KMS-11 (cell line): ENCODE measurements around the gene CAMTA1.

Experiments used
- H2AFZ ChIP-seq: fragments of 200-600 bp; sonication (generic); 2 replicates; pipeline ENCODE4 v1.6.1; 2016; ENCODE audit warnings: antibody characterized with exemption, mixed run types, low read depth
- H3K27ac ChIP-seq: fragments of 200-600 bp; sonication (generic); 2 replicates; pipeline ENCODE4 v1.6.1; 2016; ENCODE audit warnings: mild to moderate bottlenecking, mixed run types
- H3K27me3 ChIP-seq: fragments of 200-600 bp; sonication (generic); 2 replicates; pipeline ENCODE4 v1.6.1; 2017; ENCODE audit warnings: mild to moderate bottlenecking, low read depth, mixed run types, moderate library complexity; ENCODE audit not compliant: insufficient read depth
- H3K36me3 ChIP-seq: fragments of 200-600 bp; sonication (generic); 2 replicates; pipeline ENCODE4 v1.6.1; 2017; ENCODE audit warnings: mild to moderate bottlenecking, mixed run types; ENCODE audit not compliant: insufficient read depth
- H3K4me1 ChIP-seq: fragments of 200-600 bp; sonication (generic); 2 replicates; pipeline ENCODE4 v1.6.1; 2016; ENCODE audit warnings: mild to moderate bottlenecking, low read depth, mixed run types; ENCODE audit not compliant: poor library complexity, severe bottlenecking
- H3K4me2 ChIP-seq: fragments of 200-600 bp; sonication (generic); 2 replicates; pipeline ENCODE4 v1.7.0; 2016; ENCODE audit warnings: mild to moderate bottlenecking, mixed run types
- H3K4me3 ChIP-seq: fragments of 200-600 bp; sonication (generic); IDR thresholded peaks from 2 replicates; pipeline ENCODE4 v1.6.1; 2017; ENCODE audit warnings: low read depth, low read length, mixed read lengths; ENCODE audit not compliant: insufficient read depth
- H3K79me2 ChIP-seq: fragments of 200-600 bp; sonication (generic); 2 replicates; pipeline ENCODE4 v1.6.1; 2016; ENCODE audit warnings: low read depth, mixed run types; ENCODE audit not compliant: insufficient read depth
- H3K9ac ChIP-seq: fragments of 200-600 bp; sonication (generic); 2 replicates; pipeline ENCODE4 v1.6.1; 2016; ENCODE audit warnings: mild to moderate bottlenecking, mixed run types
- H4K20me1 ChIP-seq: fragments of 200-600 bp; sonication (generic); 2 replicates; pipeline ENCODE4 v1.6.1; 2016; ENCODE audit warnings: mild to moderate bottlenecking, mixed run types; ENCODE audit not compliant: insufficient read depth
- TF ChIP-seq, protein P1 (sequence below): fragments of 200-600 bp; sonication (generic); conservative IDR thresholded peaks from 2 replicates; pipeline ENCODE4 v1.6.1; 2017; ENCODE audit warnings: low read depth, mild to moderate bottlenecking, antibody characterized with exemption, low read length, moderate library complexity, mixed read lengths

CAMTA1 gene

DNA sequence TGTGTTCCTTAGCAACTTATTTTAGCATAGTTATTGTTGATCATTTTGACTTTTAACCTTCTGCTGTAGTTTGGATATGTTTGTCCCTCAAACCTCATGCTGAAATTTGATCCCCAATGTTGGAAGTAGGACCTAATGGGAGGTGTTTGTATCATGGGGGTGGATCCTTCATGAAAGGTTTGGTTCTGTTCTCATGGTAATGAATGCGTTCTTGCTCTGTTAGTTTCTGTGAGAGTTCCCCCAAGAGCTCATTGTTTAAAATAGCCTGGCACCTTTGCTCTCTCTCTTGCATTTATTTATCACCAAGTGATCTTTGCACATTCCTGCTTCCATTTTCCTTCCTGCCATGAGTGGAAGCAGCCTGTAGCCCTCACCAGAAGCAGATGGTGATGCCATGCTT, 613.7 kb downstream of the CAMTA1 start:
- Histone ChIP-seq H3K27ac (no peak overlapping the region), H3K79me2 (no peaks in the 10 kb centered on the region), H4K20me1 (no peaks in the 10 kb centered on the region), H3K4me3 (no peak overlapping the region), H3K9ac (no peak overlapping the region), H3K4me2 (no peak overlapping the region), H3K4me1 (peaks cover 6% of the 10 kb centered on the region), H2AFZ (no peak overlapping the region), H3K27me3 (no peaks in the 10 kb centered on the region), H3K36me3 (no peaks in the 10 kb centered on the region)
- TF ChIP-seq, protein P1, sequence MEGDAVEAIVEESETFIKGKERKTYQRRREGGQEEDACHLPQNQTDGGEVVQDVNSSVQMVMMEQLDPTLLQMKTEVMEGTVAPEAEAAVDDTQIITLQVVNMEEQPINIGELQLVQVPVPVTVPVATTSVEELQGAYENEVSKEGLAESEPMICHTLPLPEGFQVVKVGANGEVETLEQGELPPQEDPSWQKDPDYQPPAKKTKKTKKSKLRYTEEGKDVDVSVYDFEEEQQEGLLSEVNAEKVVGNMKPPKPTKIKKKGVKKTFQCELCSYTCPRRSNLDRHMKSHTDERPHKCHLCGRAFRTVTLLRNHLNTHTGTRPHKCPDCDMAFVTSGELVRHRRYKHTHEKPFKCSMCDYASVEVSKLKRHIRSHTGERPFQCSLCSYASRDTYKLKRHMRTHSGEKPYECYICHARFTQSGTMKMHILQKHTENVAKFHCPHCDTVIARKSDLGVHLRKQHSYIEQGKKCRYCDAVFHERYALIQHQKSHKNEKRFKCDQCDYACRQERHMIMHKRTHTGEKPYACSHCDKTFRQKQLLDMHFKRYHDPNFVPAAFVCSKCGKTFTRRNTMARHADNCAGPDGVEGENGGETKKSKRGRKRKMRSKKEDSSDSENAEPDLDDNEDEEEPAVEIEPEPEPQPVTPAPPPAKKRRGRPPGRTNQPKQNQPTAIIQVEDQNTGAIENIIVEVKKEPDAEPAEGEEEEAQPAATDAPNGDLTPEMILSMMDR, result no peak

DNA sequence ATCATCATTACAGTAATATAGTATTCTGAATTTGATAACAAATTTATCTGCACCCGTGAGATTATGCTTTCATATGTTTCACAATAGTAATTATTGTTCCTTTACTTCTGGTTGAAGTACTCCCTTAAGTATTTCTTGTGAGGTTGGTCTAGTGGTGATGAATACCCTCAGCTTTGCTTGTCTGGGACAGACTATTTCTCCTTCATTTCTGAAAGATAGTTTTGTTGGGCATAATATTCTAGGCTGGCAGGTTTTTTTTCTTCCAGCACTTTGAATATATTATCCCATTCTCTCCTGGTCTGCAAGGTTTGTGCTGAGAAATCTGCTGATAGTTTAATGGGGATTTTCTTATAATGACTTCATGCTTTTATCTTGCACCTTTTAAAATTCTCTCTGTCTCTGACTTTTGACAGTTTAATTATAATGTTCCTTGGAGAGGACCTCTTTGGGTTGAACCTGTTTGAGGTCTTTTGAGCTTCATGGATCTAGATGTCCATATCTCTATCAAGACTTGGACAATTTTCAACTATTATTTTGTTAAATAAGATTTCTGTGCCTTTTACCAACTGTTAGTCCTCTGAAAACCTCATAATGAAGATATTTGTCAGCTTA, 614.4 kb downstream of the CAMTA1 start:
- no peaks in the 10 kb centered on the region for H3K79me2 ChIP-seq
- TF ChIP-seq, protein P1, result no peak
- no peak overlapping the region for H3K27ac ChIP-seq
- H2AFZ ChIP-seq, result no peak overlapping the region
- H3K36me3 ChIP-seq, result no peaks in the 10 kb centered on the region
- H3K4me1 ChIP-seq, result peaks cover 10% of the 10 kb centered on the region
- no peaks in the 10 kb centered on the region for H3K27me3 ChIP-seq
- H4K20me1 ChIP-seq, result no peaks in the 10 kb centered on the region
- no peak overlapping the region for H3K4me2 ChIP-seq
- H3K4me3 ChIP-seq, result no peak overlapping the region
- no peak overlapping the region for H3K9ac ChIP-seq

- Histone ChIP-seq H3K27ac (no peak overlapping the region), H3K4me3 (no peak overlapping the region), H3K79me2 (no peaks in the 10 kb centered on the region), H4K20me1 (no peaks in the 10 kb centered on the region), H3K4me1 (peaks cover 14% of the 10 kb centered on the region), H3K4me2 (no peak overlapping the region), H3K36me3 (no peaks in the 10 kb centered on the region), H3K9ac (no peak overlapping the region), H3K27me3 (no peaks in the 10 kb centered on the region), H2AFZ (no peak overlapping the region)
- TF ChIP-seq, protein P1, result no peak
Measured at GRCh38 chr1:7400566-7400965, 615.3 kb downstream of the CAMTA1 start.

GRCh38 chr1:7401814-7402547, 616.7 kb downstream of the CAMTA1 start:
- Histone ChIP-seq H3K4me1 (peaks cover 28% of the 10 kb centered on the region), H3K27ac (no peak overlapping the region), H3K4me3 (no peak overlapping the region), H2AFZ (no peak overlapping the region), H3K36me3 (no peaks in the 10 kb centered on the region), H3K79me2 (no peaks in the 10 kb centered on the region), H4K20me1 (no peaks in the 10 kb centered on the region), H3K27me3 (no peaks in the 10 kb centered on the region), H3K4me2 (no peak overlapping the region), H3K9ac (no peak overlapping the region)
- TF ChIP-seq, protein P1, result no peak
